ENCODE data around the gene SPACA4.
A peak's percentile ranks its signal among the peaks of the same experiment; 100 is the strongest.
"Not testable (repeated sequence)": the region's sequence is repeated elsewhere in the genome, so short reads cannot be mapped to it uniquely, and the experiment has no call there.

Gene SPACA4

GRCh38 chr19:48568345-48568886, 38.1 kb upstream of the SPACA4 start:
- DNase-seq (ENCODE audit: low read depth, low spot score): no peak

GRCh38 chr19:48569814-48570213, 36.7 kb upstream of the SPACA4 start:
- no peaks in the 10 kb centered on the region for H3K36me3 ChIP-seq (ENCODE audit: insufficient read depth, insufficient read length, low read length)
- no peak overlapping the region for H3K9ac ChIP-seq (ENCODE audit: insufficient read length, low read depth)
- H3K9me3 ChIP-seq (ENCODE audit: insufficient read depth, low read length): no peaks in the 10 kb centered on the region
- no peak overlapping the region for H3K4me3 ChIP-seq (ENCODE audit: insufficient read length, low read depth)
- H3K4me1 ChIP-seq (ENCODE audit: insufficient read depth, insufficient read length): peaks cover 13% of the 10 kb centered on the region
- TF ChIP-seq ZNF274 (IDR thresholded peaks at IDR 0.05; ENCODE audit: low read depth, low read length): no peak
- TF ChIP-seq YY1 (IDR thresholded peaks at IDR 0.05; ENCODE audit: insufficient read depth, insufficient read length): no peak
- no peak for TF ChIP-seq SUZ12 (IDR thresholded peaks at IDR 0.05; ENCODE audit: extremely low read depth, insufficient read depth, insufficient read length)
- no peaks in the 10 kb centered on the region for H3K27me3 ChIP-seq (ENCODE audit: insufficient read depth, insufficient read length)
- DNase-seq (ENCODE audit: low read depth, low spot score): no peak

More at GRCh38 chr19:48568345-48568886, 38.1 kb upstream of the SPACA4 start:
- Histone ChIP-seq H3K9me3 (ENCODE audit: insufficient read depth, low read length) (no peaks in the 10 kb centered on the region), H3K4me3 (ENCODE audit: insufficient read length, low read depth) (peak overlapping the region; percentile 12), H3K9ac (ENCODE audit: insufficient read length, low read depth) (peak overlapping the region; percentile 50), H3K27me3 (ENCODE audit: insufficient read depth, insufficient read length) (no peaks in the 10 kb centered on the region), H3K36me3 (ENCODE audit: insufficient read depth, insufficient read length, low read length) (no peaks in the 10 kb centered on the region), H3K4me1 (ENCODE audit: insufficient read depth, insufficient read length) (peaks cover 11% of the 10 kb centered on the region)
- TF ChIP-seq ZNF274 (IDR thresholded peaks at IDR 0.05; ENCODE audit: low read depth, low read length) (no peak), SUZ12 (IDR thresholded peaks at IDR 0.05; ENCODE audit: extremely low read depth, insufficient read depth, insufficient read length) (no peak), YY1 (IDR thresholded peaks at IDR 0.05; ENCODE audit: insufficient read depth, insufficient read length) (no peak)

- no peak for DNase-seq (ENCODE audit: low read depth, low spot score)
- Histone ChIP-seq H3K27me3 (ENCODE audit: insufficient read depth, insufficient read length) (no peaks in the 10 kb centered on the region), H3K4me1 (ENCODE audit: insufficient read depth, insufficient read length) (peaks cover 15% of the 10 kb centered on the region), H3K36me3 (ENCODE audit: insufficient read depth, insufficient read length, low read length) (no peaks in the 10 kb centered on the region), H3K4me3 (ENCODE audit: insufficient read length, low read depth) (no peak overlapping the region), H3K9me3 (ENCODE audit: insufficient read depth, low read length) (no peaks in the 10 kb centered on the region), H3K9ac (ENCODE audit: insufficient read length, low read depth) (no peak overlapping the region)
- TF ChIP-seq ZNF274 (IDR thresholded peaks at IDR 0.05; ENCODE audit: low read depth, low read length) (no peak), SUZ12 (IDR thresholded peaks at IDR 0.05; ENCODE audit: extremely low read depth, insufficient read depth, insufficient read length) (no peak), YY1 (IDR thresholded peaks at IDR 0.05; ENCODE audit: insufficient read depth, insufficient read length) (no peak)
Observed at GRCh38 chr19:48571378-48572162, 35.0 kb upstream of the SPACA4 start.

- Histone ChIP-seq H3K36me3 (ENCODE audit: insufficient read depth, insufficient read length, low read length) (no peaks in the 10 kb centered on the region), H3K4me3 (ENCODE audit: insufficient read length, low read depth) (no peak overlapping the region), H3K27me3 (ENCODE audit: insufficient read depth, insufficient read length) (no peaks in the 10 kb centered on the region), H3K9me3 (ENCODE audit: insufficient read depth, low read length) (no peaks in the 10 kb centered on the region), H3K4me1 (ENCODE audit: insufficient read depth, insufficient read length) (peaks cover 15% of the 10 kb centered on the region), H3K9ac (ENCODE audit: insufficient read length, low read depth) (peak overlapping the region; percentile 21)
- TF ChIP-seq SUZ12 (IDR thresholded peaks at IDR 0.05; ENCODE audit: extremely low read depth, insufficient read depth, insufficient read length) (no peak), ZNF274 (IDR thresholded peaks at IDR 0.05; ENCODE audit: low read depth, low read length) (no peak), YY1 (IDR thresholded peaks at IDR 0.05; ENCODE audit: insufficient read depth, insufficient read length) (no peak)
- DNase-seq (ENCODE audit: low read depth, low spot score): no peak
Observed at GRCh38 chr19:48573163-48573505, 33.4 kb upstream of the SPACA4 start.

- no peak for DNase-seq (ENCODE audit: low read depth, low spot score)
- no peak overlapping the region for H3K9ac ChIP-seq (ENCODE audit: insufficient read length, low read depth)
- H3K9me3 ChIP-seq (ENCODE audit: insufficient read depth, low read length): no peaks in the 10 kb centered on the region
- no peak for TF ChIP-seq YY1 (IDR thresholded peaks at IDR 0.05; ENCODE audit: insufficient read depth, insufficient read length)
- no peak for TF ChIP-seq SUZ12 (IDR thresholded peaks at IDR 0.05; ENCODE audit: extremely low read depth, insufficient read depth, insufficient read length)
- no peak for TF ChIP-seq ZNF274 (IDR thresholded peaks at IDR 0.05; ENCODE audit: low read depth, low read length)
- no peaks in the 10 kb centered on the region for H3K36me3 ChIP-seq (ENCODE audit: insufficient read depth, insufficient read length, low read length)
- no peaks in the 10 kb centered on the region for H3K27me3 ChIP-seq (ENCODE audit: insufficient read depth, insufficient read length)
- H3K4me3 ChIP-seq (ENCODE audit: insufficient read length, low read depth): no peak overlapping the region
- H3K4me1 ChIP-seq (ENCODE audit: insufficient read depth, insufficient read length): peaks cover 10% of the 10 kb centered on the region
Observed at GRCh38 chr19:48575931-48576622, 30.5 kb upstream of the SPACA4 start.

- H3K36me3 ChIP-seq (ENCODE audit: insufficient read depth, insufficient read length, low read length); H3K4me1 ChIP-seq (ENCODE audit: insufficient read depth, insufficient read length); H3K9me3 ChIP-seq (ENCODE audit: insufficient read depth, low read length); H3K9ac ChIP-seq (ENCODE audit: insufficient read length, low read depth); H3K4me3 ChIP-seq (ENCODE audit: insufficient read length, low read depth); DNase-seq (ENCODE audit: low read depth, low spot score); H3K27me3 ChIP-seq (ENCODE audit: insufficient read depth, insufficient read length): not testable (repeated sequence)
Observed at GRCh38 chr19:48577908-48578307, 28.6 kb upstream of the SPACA4 start.

GRCh38 chr19:48578891-48579290, 27.7 kb upstream of the SPACA4 start:
- Histone ChIP-seq H3K36me3 (ENCODE audit: insufficient read depth, insufficient read length, low read length) (no peaks in the 10 kb centered on the region), H3K4me3 (ENCODE audit: insufficient read length, low read depth) (no peak overlapping the region), H3K9me3 (ENCODE audit: insufficient read depth, low read length) (no peaks in the 10 kb centered on the region), H3K4me1 (ENCODE audit: insufficient read depth, insufficient read length) (peaks cover 2% of the 10 kb centered on the region), H3K9ac (ENCODE audit: insufficient read length, low read depth) (no peak overlapping the region), H3K27me3 (ENCODE audit: insufficient read depth, insufficient read length) (no peaks in the 10 kb centered on the region)
- TF ChIP-seq ZNF274 (IDR thresholded peaks at IDR 0.05; ENCODE audit: low read depth, low read length): no peak
- no peak for TF ChIP-seq YY1 (IDR thresholded peaks at IDR 0.05; ENCODE audit: insufficient read depth, insufficient read length)
- no peak for TF ChIP-seq SUZ12 (IDR thresholded peaks at IDR 0.05; ENCODE audit: extremely low read depth, insufficient read depth, insufficient read length)
- DNase-seq (ENCODE audit: low read depth, low spot score): no peak

Measured in NT2/D1 (cell line).